Measurements from ENCODE around the gene STRADA.

STRADA gene, protein sequence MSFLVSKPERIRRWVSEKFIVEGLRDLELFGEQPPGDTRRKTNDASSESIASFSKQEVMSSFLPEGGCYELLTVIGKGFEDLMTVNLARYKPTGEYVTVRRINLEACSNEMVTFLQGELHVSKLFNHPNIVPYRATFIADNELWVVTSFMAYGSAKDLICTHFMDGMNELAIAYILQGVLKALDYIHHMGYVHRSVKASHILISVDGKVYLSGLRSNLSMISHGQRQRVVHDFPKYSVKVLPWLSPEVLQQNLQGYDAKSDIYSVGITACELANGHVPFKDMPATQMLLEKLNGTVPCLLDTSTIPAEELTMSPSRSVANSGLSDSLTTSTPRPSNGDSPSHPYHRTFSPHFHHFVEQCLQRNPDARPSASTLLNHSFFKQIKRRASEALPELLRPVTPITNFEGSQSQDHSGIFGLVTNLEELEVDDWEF

DNA sequence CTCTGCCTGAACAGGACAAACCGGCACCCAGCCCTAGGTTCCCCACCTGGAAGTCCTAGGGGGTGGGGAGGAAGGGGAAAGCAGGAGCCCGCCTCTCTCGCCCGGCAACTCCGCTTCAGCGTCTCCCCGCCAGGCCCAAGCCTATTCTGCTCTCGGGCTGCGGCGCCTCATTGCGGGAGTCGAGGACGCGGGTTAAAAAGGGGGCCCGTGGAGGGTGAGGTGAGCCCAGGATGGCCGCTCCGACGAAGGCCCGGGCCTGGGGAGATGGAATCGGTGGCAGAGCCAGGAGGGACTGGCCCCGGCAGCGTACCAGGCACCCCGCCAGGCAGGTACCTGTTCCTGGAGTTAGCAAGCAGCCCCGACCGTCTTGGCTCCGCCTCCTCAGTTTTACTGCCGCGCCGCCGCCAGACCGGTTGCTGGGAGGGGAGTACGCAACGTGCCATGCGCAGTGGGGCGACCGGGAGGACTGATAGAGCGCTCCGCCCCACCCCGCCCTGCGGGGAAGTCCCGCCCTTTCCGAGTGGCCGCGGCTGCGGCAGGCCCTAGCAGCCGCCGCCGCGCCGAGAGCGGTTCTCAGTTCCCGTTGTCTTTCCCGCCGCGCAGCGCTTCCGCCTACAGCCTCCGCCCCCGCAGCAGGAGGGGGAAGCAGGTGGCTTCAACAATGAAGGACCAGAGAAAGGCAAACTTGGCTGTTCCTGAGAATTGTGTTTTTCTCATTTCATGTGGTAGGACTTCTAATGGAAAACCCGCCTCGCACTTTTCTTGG, at the start of gene STRADA:
STRADA (minus strand) TSS at position 392 of the 766 bp plus-strand sequence. CDS start 13,430 bp downstream, outside the sequence.
- peak; percentile 99 for DNase-seq

DNA sequence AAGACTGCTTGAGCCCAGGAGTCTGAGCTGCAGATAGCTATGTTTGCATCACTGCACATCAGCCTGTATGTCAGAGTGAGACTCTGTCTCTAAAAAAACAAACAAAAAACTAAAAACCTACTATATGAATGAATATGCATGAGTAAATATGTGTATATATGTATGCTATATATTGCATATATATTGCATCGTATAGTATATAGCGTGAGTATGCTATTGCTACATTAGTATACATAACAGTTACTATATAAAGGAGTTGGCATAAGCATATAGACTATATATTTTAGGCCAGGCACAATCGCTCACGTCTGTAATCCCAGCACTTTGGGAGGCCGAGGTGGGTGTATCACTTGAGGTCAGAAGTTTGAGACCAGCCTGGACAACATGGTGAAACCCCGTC, 48.5 kb upstream of the STRADA start:
- DNase-seq, result no peak

DNA sequence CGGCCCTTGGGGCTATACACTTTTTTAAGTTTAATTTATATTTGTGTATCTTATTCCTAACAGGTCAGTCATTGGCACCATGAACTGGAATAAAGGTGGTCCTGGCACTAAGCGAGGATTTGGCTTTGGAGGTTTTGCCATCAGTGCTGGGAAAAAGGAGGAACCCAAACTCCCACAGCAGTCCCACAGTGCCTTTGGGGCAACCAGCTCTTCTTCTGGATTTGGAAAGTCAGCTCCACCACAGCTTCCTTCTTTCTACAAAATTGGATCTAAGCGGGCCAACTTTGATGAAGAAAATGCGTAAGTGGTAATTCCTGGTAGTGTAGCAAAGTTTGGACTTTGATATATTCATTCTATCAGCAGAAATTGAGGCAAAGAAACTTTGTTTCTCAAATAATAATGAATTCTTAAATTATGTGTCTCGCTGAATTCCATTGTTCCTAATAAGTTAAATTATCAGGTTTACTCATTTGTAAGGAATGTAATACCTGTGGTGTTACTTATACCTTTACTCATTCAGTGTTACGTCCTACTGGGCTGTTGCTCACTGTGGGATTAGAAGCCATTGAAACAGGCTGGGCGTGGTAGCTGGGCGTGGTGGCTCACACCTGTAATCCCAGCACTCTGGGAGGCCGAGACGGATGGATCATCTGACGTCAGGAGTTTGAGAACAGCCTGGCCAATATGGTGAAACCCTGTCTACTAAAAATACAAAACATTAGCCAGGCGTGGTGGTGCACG, 45.5 kb upstream of the STRADA start:
- no peak for DNase-seq

DNA sequence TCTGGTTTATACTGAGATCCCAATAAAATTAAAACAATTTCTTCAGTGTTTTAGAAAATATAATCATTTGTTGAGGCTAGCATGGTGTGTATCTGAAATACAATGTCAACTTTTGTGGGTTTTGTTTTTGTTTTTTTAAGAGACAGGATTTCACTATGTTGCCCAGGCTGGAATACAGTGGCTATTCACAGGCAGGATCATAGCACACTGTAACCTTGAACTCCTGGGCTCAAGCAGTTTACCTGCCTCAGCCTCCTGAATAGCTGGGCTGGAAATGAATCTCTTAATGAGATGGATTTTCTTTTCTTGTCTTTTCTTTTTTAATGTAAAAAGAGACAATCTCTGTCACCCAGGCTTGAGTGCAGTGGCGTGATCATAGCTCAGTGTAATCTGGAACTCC, 44.5 kb upstream of the STRADA start:
- no peak for DNase-seq

DNA sequence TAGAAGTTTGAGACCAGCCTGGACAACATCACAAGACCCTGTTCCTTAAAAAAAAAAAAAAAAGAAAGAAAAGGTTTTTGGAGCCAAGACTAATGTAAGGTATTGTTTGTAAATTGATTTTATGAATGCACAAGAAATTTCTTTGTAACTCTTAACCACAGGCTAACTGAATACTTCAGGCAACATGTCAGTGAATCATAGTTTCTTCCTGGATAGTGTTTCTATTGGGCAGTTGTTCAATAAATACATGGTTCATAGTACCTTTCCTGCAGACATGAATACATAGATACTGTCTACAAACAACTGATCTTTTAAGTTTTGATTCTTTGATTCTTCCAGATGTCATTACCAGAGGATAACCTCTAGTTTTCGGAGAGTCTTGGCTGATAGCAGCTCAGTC, 44.0 kb upstream of the STRADA start:
- no peak for DNase-seq

DNA sequence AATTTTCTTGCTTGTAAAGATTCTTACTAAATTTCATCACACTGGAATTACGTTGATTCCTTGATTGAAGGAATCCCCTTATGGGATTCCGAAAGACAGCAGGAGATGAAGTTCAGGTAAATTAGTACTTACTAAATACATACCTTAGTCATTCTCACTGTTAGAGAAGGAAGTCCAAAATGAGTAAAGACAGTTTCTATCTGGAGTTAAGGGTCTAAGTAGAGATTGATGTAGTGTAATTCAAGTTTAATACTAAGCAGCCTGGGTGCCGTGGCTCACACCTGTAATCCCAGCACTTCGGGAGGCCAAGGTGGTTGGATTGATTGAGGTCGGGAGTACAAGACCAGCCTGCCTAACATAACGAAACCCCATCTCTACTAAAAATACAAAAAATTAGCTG, 41.9 kb upstream of the STRADA start:
- no peak for DNase-seq

DNA sequence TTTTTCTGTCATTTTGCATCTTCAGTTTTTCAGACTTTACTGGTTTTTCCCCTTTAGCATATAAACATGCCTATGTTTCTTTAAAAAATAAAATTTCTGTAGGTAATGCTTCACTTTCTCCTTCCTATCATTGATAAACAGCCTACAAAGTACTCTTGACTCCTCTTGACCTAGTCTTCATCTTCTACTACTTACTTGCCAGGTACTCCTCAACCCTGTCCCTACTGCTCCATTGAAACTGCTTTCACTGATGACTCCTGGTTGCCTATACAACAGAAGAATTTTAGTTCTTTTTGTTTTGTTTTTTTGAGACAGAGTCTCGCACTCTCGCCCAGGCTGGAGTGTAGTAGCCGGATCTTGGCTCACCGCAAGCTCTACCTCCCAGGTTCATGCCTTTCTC, 39.3 kb upstream of the STRADA start:
- DNase-seq, result no peak

DNA sequence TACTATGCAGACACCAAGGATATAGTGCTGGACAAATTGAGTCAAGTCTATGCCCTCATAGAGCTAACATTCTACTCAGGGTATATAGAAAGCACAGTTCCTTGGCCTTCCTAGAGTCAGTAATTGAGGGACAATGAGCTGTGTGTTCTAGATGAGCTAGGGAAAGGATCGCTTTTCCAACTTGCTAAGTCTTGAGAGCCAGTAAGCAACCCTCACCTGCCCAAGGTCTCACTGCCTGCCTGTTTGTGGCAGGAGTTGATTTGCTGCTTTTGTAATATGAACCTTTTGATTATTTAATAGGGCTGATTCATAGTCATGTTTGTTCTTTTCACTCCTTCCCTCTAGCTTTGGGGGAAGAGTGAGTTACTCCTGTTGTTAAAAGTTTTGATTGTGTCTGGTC, 38.9 kb upstream of the STRADA start:
- no peak for DNase-seq

DNA sequence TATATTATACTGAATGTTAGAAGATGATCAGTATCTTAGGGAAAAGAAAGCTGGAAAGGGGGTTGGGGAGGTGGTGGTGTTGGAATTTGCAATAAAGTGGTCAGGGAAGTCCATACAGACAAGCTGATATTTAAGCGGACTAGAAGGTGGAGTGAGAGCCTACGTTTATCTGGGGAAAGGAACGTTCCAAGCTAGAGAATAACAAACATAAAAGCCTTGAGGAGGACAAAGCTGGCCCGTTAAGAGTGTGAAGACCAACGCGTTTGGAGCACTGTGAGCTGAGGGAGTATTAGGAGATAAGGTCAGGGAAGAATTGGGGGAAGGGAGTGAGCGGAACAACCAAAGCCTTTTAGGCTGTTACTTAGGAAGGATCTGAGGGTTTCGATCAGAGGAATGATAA, 33.8 kb upstream of the STRADA start:
- no peak for DNase-seq

DNA sequence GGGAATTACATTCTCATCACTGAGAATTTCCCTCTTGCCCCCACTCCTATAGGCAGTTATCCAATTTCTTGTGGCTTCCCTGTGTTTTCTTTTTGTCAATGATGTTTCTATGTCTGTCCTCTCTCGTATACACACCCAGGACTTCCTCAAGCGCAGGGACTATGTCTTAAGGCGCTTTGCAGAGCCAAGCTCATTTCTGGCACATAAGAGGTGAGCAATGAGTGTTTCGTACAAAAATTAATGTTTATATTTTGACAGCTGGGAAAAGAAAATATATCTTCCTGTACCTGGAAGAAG, 33.3 kb upstream of the STRADA start:
- DNase-seq, result no peak

DNA sequence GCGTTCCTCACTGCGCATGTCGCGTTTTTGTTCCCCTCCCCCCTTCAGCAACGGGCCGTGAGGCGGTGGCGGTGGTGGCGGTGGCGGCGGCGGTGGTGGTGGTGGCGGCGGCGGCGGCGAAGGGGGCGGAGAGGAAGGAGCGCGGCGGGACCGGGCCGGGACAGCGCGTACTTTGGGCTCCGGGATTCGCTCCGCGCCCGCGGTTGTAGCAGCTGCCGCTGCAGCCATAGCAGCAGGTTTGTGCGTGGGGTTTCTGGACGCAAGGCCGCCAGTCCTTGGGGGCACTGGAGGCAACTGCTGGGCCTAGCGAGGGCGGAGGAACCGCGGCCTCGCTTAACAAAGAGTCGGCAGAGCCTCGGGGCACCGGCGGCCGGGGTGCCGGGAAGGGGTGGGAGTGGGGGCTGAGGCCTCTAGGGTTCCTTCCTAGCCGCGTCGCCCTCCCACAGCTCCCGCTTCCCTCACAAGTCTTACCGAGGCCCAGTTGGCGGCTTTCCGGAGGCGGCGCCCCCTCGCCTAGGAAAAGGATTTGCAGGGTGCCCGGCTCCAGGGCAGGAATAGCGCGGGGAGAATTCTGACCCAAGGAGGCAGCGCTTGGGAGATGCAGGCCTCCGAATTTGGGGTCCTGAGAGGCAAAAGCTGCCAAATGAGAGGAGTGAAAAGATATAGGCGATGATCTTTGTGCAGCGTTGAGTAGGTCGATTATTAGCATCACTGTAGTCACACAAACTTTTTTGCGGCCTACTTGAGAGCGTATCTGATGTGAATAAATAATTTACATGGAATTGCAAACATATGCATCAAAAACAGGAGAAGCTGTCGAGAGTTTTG, 32.8 kb upstream of the STRADA start, which contains the start of gene DDX42:
DDX42 (plus strand) TSS at position 30 of the 828 bp plus-strand sequence. CDS start 12,880 bp downstream, outside the sequence.
- DNase-seq, result peak; percentile 58

DNA sequence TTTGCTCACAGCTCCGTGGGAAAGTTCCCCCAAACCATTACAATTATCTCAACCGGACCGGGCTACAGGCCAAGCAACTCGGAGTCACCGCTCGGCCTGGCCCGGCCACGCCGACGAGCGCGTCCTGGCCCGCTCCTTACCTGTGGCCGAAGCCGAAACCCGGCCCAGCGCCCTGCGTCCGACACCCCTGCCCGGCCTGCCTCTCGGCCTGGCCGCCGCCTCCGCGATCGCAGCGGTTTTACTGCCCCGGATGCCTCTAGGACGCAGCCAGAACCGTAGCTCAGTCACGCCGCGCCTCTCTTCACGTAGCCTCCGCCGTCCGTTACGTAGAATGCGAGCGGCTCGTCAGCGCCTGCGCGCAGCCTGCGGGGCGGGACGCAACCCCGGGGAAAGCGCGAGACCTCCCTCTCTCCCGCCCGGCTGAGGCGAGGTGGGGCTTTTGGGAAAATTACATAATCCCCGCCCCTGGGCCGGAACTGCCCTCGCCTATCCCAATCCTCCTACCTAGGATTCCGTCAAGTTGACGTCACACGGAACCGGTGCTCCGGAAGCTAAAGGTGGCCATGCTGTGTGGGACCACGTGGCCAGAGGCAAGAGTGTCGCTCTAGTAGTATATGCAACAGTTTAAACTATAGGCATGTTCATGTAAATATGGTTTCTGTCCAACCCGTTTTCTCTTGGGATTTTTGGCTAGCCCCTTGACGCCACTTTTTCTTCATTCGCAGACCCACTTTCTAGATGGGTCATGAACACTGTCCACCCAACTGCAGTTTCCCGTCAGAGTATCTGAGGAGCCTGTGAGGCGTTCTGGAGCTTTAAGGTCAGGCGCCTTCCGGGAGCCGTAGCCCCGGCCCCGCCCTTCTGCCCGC, 31.9 kb upstream of the STRADA start, which contains the start of gene CCDC47:
CCDC47 (minus strand) TSS at position 326 of the 869 bp plus-strand sequence. CDS start 7,422 bp downstream, outside the sequence.
- peak; percentile 98 for DNase-seq

DNA sequence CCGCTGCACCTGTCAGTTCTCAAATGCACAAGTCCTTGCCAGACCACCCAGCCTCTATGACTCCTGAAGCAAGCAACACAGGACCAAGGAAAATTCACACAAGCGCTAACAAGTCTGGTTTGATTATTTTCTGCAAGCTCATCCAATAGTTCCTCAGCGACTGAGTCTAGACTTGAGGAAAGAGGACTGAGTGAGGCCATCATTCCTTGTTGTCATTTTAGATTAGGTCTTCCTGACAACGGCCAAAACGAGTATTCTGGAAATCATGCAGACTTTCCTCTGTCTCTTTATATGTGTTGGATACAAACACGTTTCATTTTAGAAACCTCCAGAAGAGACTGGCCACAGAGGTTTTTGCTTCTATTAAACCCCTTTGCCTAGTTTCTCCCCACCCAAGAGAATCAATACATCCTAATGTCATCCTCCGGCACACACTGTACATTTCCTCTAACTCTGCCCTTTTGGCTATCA, 31.2 kb upstream of the STRADA start:
- no peak for DNase-seq

DNA sequence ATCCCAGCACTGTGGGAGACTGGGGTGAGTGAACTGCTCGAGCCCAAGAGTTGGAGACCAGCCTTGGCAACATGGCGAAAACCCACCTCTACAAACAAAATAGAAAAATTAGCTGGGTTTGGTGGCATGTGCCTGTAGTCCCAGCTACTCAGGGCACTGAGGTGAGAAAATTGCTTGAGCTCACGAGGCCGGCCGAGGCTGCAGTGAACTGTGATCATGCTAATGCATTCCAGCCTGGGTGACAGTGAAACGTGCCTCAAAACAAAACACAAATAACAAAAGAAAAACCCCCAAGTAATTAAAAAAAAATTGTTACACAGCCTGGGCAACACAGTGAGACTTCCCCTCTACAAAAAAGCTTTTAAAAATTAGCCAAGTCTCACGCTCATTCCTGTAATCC, 26.8 kb upstream of the STRADA start:
- no peak for DNase-seq

DNA sequence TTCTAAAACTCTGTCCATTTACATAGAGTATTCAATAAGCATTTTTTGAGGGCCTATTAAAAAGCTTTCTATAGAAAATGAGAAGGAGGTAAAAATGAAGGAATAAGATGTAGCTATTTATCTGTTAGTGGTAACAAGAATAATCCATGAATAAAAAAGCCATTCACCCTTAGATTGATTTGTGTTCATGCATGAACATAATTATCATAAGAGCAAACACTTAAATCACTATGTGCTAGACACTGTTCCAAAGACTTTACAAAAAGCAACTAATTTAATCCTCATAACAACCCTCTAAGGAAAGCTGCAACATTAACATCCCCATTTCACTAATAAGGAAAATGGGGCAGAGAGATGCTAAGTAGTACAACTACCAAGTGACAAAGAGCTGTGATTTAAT, 25.2 kb upstream of the STRADA start:
- DNase-seq, result no peak

DNA sequence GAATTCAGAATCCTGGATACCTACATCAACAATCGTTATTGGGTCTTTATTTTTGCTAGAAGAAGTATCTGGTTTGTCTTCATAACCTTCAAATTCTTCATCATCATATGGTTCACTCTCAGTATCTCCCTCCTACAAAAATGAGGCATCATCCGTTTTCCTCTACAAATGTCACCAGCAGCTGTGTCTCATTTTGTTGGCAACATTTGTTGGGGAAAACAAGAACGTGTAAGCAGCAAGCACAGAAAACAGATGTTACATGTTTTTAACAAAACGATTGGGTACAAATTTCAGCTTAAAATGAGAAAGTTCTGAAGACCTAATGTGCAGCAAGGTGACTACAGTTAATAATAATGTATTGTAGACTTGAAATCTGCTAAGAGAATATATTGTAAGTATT, 23.1 kb upstream of the STRADA start:
- no peak for DNase-seq

DNA sequence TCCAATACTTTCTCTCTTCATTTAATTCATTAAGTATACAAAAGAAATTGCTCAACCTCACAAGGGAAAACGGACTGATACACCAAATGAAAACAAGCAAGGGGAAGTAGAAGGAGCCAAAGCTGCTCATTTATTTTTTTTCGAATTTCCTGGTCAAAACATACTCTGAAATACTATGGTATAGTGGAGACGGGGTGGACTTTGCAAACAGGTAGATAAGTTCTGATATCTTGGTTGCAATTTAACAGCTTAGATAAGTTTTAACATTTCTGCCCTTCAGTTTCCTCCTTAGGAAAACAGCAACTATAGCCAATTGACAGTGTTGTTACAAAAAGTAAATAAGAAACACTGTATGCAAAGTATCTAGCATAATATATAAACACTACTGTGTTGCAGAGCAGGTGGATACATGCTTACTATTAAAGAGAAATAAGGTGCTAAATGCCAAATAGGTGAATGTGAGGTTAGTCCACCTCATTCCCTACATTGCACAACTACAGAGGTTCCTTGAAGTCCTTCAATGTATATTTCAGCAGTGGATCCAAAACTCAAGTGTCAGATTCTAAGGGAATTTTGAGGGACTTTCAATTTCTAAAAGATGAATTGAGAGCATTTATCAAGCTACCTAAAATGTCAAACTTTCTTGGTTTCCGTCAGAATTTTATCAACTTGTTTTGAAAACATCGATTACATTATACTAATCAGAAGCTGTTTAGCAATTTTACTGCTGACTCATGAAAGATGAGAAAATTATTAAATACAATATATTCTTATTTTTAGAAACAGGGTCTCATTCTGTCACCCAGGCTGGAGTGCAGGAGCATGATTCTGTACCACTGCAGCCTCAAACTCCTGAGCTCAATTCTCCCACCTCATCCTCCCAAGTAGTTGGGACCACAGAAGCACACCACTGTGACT, 20.8 kb upstream of the STRADA start:
- no peak for DNase-seq

DNA sequence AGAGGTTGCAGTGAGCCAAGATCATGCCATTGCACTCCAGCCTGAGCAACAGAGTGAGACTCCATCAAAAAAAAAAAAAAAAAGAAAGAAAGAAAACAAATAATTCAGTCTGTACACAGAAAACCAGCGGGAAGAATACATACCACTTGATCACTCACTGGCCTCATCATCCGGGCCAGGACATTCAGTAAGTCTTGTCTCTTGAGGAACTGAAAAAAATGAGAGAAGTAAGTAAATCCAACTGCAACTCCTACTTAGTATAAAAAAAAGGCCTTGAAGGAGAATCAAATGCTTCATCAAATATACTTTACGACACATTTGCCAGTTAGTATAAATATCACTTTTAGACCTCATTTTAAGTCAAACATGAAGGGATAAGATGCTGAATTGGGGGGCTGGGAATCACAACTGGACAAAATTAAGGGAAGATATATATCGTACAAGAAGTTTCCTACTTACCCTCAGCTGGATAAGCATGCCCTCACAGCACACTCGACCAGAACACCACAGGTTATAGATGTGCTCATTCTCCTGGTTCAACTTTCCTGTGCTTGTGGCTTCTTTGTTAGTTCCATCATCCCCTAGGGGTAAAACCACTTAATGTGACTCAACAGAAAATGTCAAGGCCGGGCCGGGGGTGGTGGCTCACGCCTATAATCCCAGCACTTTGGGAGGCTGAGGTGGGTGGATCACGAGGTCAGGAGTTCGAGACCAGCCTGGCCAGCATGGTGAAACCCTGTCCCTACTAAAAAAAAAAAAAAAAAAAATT, 19.4 kb upstream of the STRADA start:
- no peak for DNase-seq

DNA sequence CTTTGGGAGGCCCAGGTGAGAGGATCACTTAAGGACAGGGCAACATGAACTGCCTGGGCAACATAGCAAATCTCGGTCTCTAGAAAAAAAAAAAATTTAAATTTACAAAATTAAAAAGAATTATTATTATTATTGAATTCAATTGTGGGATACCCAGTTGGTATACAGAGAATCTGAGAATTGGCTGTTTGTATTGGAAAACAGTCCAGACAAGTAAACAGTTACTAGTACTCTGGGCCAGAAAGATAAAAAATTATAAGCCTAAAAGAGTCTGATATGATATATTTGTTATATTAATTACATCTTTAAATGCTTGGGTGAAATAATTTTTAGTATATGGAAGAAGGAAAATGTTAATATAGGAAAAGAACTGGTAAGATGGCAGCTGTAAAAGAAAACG, 16.8 kb upstream of the STRADA start:
- DNase-seq, result no peak

Measured in NK-92 treated with Interleukin-12 subunit alpha and Interleukin-12 subunit beta, amount 100 ng/mL, for 24 hours (cell line).